Prostate gland (tissue), 2 donors: ENCODE results near the gene OST4. TPM values are rescaled to one million over a fixed set of nuclear protein-coding genes. Genes with fewer than 3 reads are reported as not detected.

ENCODE experiments used
- DNase-seq: peaks from one replicate; pipeline ENCODE4 v3.0.0-alpha.2; 2019; ENCODE audit warnings: low spot score
- H3K27ac ChIP-seq, 2 donors: fragments of 200-600 bp; sonication (generic); 2 replicates each; pipeline ENCODE4 v1.5.1; 2017 to 2019
- H3K27me3 ChIP-seq: fragments of 200-600 bp; sonication (generic); replicated peaks from 2 replicates; pipeline ENCODE4 v1.5.1; 2019; ENCODE audit not compliant: insufficient read depth
- H3K36me3 ChIP-seq, 2 donors: fragments of 200-600 bp; sonication (generic); 1 replicate in 1 of 2; 2 replicates in 1 of 2; pipeline versions ENCODE4 v1.5.1 to v1.8.1; 2017 to 2019
- H3K4me1 ChIP-seq: fragments of 200-600 bp; sonication (generic); replicated peaks from 2 replicates; pipeline ENCODE4 v1.5.1; 2019
- H3K4me3 ChIP-seq, 2 donors: fragments of 200-600 bp; sonication (generic); 2 replicates each; pipeline ENCODE4 v1.5.1; 2017 to 2019
- H3K9me3 ChIP-seq: fragments of 200-600 bp; sonication (generic); 2 replicates; pipeline ENCODE4 v1.5.1; 2017
- CTCF ChIP-seq, 4 experiments: fragments of 200-600 bp in 2 of 4; fragments of 450-650 bp in 2 of 4; sonication (generic) in 2 of 4; IDR thresholded peaks; 1 replicate in 3 of 4; 2 replicates in 1 of 4; pipeline ENCODE4 v1.5.1; 2016 to 2019; ENCODE audit warnings: antibody characterized with exemption in 4 of 4, mild to moderate bottlenecking in 2 of 4, moderate library complexity in 2 of 4
- POLR2A ChIP-seq: fragments of 450-650 bp; IDR thresholded peaks from one replicate; pipeline ENCODE4 v1.6.1; 2016; ENCODE audit warnings: antibody characterized with exemption, mild to moderate bottlenecking
- POLR2AphosphoS5 ChIP-seq: sonication (generic); formaldehyde crosslinking; IDR thresholded peaks from one replicate; pipeline ENCODE4 v1.6.1; 2017; ENCODE audit warnings: antibody characterized with exemption
- WGBS: methylation state at CpG from one replicate; pipeline ENCODE4 v1.1.5; 2018; 5-methylcytosine and 5-hydroxymethylcytosine counted together
- intact Hi-C: fragments of 100-400 bp; cut with DNase I; formaldehyde crosslinking; loops from one replicate; pipeline ENCODE4 v1.14.2; 2022
- total RNA-seq, 2 donors: library from RNA; depleted of rRNA; stranded (reverse); fragments of >200 nt; gene quantifications; one replicate each; pipeline ENCODE4 v1.1.0, GENCODE V29; 2016

OST4 gene
- total RNA-seq, 2 donors from 2014 or later, result 246 to 317 TPM

- TF ChIP-seq CTCF (IDR thresholded peaks at IDR 0.05), result no peak
- no peak for TF ChIP-seq POLR2A
- TF ChIP-seq POLR2AphosphoS5, result no peak
- WGBS, result 87% methylated on average over 13 of the region's 15 CpGs
- intact Hi-C loops, result no loop called here
- no peaks in the 10 kb centered on the region for H3K4me1 ChIP-seq
- DNase-seq, result no peak
- peaks cover 0 to 5% of the 10 kb centered on the region in 2 donors for H3K36me3 ChIP-seq
- no peaks in the 10 kb centered on the region for H3K9me3 ChIP-seq
- no peaks in the 10 kb centered on the region for H3K27me3 ChIP-seq
- no peak overlapping the region for H3K27ac ChIP-seq
- no peak overlapping the region for H3K4me3 ChIP-seq
Observed at GRCh38 chr2:27059141-27059820, 12.2 kb downstream of the OST4 start.

GRCh38 chr2:27058210-27058609, 13.2 kb downstream of the OST4 start:
- no peak for DNase-seq
- Histone ChIP-seq H3K36me3 (peaks cover 0 to 5% of the 10 kb centered on the region in 2 donors), H3K4me1 (no peaks in the 10 kb centered on the region), H3K27me3 (no peaks in the 10 kb centered on the region), H3K9me3 (no peaks in the 10 kb centered on the region), H3K4me3 (no peak overlapping the region), H3K27ac (no peak overlapping the region)
- WGBS, result 86% methylated on average over 10 of the region's 10 CpGs
- TF ChIP-seq POLR2AphosphoS5 (no peak), CTCF (IDR thresholded peaks at IDR 0.05) (no peak), POLR2A (no peak)
- intact Hi-C loops, result no loop called here

- Histone ChIP-seq H3K36me3 (peaks cover 0 to 5% of the 10 kb centered on the region in 2 donors), H3K4me1 (no peaks in the 10 kb centered on the region), H3K27me3 (no peaks in the 10 kb centered on the region), H3K27ac (no peak overlapping the region), H3K9me3 (no peaks in the 10 kb centered on the region), H3K4me3 (no peak overlapping the region)
- no peak for TF ChIP-seq CTCF (IDR thresholded peaks at IDR 0.05)
- no peak for TF ChIP-seq POLR2AphosphoS5
- no peak for TF ChIP-seq POLR2A
- WGBS, result 91% methylated on average over 6 of the region's 6 CpGs
- DNase-seq, result no peak
- intact Hi-C loops, result no loop called here
Observed at GRCh38 chr2:27057184-27057583, 14.3 kb downstream of the OST4 start.

GRCh38 chr2:27054721-27055120, 16.7 kb downstream of the OST4 start:
- WGBS, result 95% methylated on average over 11 of the region's 11 CpGs
- Histone ChIP-seq H3K9me3 (no peaks in the 10 kb centered on the region), H3K27me3 (no peaks in the 10 kb centered on the region), H3K36me3 (peaks cover 0 to 5% of the 10 kb centered on the region in 2 donors), H3K4me1 (peaks cover under 1% of the 10 kb centered on the region), H3K27ac (no peak overlapping the region), H3K4me3 (no peak overlapping the region)
- DNase-seq, result no peak
- intact Hi-C loops, result no loop called here
- TF ChIP-seq CTCF (IDR thresholded peaks at IDR 0.05) (no peak), POLR2AphosphoS5 (no peak), POLR2A (no peak)

GRCh38 chr2:27053776-27054175, 17.7 kb downstream of the OST4 start:
- H3K9me3 ChIP-seq, result no peaks in the 10 kb centered on the region
- H3K27ac ChIP-seq, result no peak overlapping the region
- intact Hi-C loops, result loop anchor here (2.0 kb wide), 1 partner anchor 17 kb away; the partner anchor contains the start of gene OST4
- H3K27me3 ChIP-seq, result no peaks in the 10 kb centered on the region
- DNase-seq, result no peak
- TF ChIP-seq POLR2AphosphoS5 (no peak), POLR2A (no peak), CTCF (IDR thresholded peaks at IDR 0.05) (no peak)
- peaks cover 0 to 5% of the 10 kb centered on the region in 2 donors for H3K36me3 ChIP-seq
- WGBS, result 81% methylated on average over 8 of the region's 8 CpGs
- peaks cover 6% of the 10 kb centered on the region for H3K4me1 ChIP-seq
- H3K4me3 ChIP-seq, result no peak overlapping the region
